RWPE1 (cell line): ENCODE results near the gene NEURL1.
"Not testable (repeated sequence)": the region's sequence is repeated elsewhere in the genome, so short reads cannot be mapped to it uniquely, and the experiment has no call there.

ENCODE experiments used
- CTCF ChIA-PET: fragments of 350-600 bp; sonication (Branson Sonifier 250); formaldehyde crosslinking; extraction: SDS; loops from one replicate; lab custom pipeline; 2021; lab: Yijun Ruan, JAX
- POLR2A ChIA-PET: fragments of 400-600 bp; formaldehyde crosslinking; extraction: SDS; loops from one replicate; lab custom pipeline; 2020; ENCODE audit warnings: antibody characterized with exemption; ENCODE audit not compliant: low non-redundant PET; lab: Yijun Ruan, JAX
- DNase-seq: peaks from one replicate; pipeline ENCODE4 v3.0.0; 2012; ENCODE audit warnings: low spot score
- H3K27ac ChIP-seq: fragments of 450-650 bp; 2 replicates; pipeline ENCODE4 v1.5.1; 2017
- TF ChIP-seq, protein P1 (sequence below): fragments of 450-650 bp; conservative IDR thresholded peaks from 2 replicates; pipeline ENCODE4 v1.5.1; 2017; ENCODE audit warnings: low read depth, mild to moderate bottlenecking

Gene NEURL1

DNA sequence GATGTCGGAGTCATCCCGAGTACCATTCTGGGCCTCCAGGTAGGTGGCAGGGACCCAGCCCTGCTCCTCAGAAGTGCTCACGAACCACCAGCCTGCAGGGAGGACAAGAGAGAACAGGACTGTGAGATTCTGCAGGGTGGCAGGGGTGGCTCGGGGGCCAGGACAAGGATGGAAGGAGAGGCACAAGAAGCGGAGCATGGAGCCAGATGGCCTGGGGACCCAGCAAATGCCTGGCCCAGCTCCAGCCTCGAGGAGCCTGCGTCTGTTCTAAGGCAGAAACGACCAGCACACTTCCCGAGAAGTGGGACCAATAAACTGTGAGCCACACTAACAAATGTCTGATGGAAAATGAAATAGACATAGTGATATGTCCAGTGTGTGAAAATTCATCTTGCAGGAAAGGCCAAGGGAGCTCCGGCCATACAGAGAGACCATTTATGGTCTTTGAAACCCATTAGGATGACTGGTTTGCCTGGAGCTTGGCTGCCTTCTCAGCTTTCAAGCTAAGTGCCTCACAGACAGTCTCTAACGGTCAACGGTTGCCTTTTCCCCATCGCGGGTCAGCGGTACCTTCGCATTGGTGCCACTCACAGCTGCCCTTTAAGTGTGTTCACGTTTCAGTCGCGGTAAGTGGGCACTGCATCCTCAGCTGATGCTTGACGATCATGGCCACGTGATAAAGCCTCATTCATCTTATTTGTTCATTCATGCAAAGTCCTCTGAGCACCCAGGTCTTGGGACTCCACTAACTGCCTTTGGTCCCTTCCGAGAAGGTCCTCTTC, 133.8 kb downstream of the NEURL1 start:
- DNase-seq, result no peak
- TF ChIP-seq, protein P1, sequence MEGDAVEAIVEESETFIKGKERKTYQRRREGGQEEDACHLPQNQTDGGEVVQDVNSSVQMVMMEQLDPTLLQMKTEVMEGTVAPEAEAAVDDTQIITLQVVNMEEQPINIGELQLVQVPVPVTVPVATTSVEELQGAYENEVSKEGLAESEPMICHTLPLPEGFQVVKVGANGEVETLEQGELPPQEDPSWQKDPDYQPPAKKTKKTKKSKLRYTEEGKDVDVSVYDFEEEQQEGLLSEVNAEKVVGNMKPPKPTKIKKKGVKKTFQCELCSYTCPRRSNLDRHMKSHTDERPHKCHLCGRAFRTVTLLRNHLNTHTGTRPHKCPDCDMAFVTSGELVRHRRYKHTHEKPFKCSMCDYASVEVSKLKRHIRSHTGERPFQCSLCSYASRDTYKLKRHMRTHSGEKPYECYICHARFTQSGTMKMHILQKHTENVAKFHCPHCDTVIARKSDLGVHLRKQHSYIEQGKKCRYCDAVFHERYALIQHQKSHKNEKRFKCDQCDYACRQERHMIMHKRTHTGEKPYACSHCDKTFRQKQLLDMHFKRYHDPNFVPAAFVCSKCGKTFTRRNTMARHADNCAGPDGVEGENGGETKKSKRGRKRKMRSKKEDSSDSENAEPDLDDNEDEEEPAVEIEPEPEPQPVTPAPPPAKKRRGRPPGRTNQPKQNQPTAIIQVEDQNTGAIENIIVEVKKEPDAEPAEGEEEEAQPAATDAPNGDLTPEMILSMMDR, result no peak
- H3K27ac ChIP-seq, result peak overlapping the region; percentile 36; the same call in 1 of the 2 replicates
- POLR2A ChIA-PET, result interaction anchor here (0.6 kb wide), 1 partner anchor 11 kb away, joined by 3 read pairs; no protein-coding TSS in a partner anchor
- CTCF ChIA-PET, result interaction anchor here (0.7 kb wide), 1 partner anchor 12 kb away, joined by 5 read pairs; no protein-coding TSS in a partner anchor

DNA sequence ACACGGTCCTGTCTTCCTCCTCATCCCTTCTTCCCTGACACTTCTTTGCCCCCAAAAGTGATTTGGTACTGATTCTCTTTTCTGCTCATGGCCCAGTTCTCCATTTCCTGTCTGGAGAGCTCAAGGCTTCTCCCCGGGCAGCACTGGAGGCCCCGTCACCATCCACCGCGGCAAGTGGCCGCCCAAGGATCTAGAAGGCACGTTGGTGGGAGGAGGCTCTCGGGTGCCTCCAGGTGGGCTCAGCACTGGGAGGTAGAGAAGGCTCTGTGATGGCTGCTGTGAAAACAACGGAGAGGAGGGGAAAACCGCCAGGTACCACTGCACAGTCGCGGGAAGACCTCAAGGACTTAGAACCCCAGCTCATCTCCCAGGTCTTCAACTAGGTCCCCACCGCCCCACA, 134.4 kb downstream of the NEURL1 start:
- DNase-seq, result no peak
- CTCF ChIA-PET, result interaction anchor here (0.7 kb wide), 1 partner anchor 12 kb away, joined by 5 read pairs; no protein-coding TSS in a partner anchor
- H3K27ac ChIP-seq, result peak overlapping the region; percentile 36; the same call in 1 of the 2 replicates
- TF ChIP-seq, protein P1, result no peak
- POLR2A ChIA-PET, result no interaction called here

DNA sequence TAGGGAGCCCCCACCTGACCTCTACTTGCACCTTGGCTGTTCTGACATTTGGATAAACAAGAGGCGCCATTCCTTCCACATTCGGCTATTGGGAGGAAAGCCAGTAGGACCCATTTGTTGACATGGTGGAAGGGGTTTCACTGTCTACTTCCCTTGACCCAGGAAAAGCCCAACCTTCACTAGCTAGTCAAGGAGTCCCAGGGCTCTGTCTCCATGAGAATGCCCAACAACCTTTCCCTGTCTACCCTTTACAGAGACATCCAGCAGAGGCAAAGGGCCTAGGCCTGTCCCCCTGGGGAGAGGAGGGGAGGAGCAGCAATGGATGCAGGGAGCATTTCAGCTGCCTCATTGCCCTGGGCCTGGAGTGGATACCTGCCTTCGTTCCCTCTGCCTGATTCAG, 136.1 kb downstream of the NEURL1 start:
- CTCF ChIA-PET, result no interaction called here
- DNase-seq, result no peak
- TF ChIP-seq, protein P1, result no peak
- peak overlapping the region; percentile 36 for H3K27ac ChIP-seq
- POLR2A ChIA-PET, result no interaction called here

DNA sequence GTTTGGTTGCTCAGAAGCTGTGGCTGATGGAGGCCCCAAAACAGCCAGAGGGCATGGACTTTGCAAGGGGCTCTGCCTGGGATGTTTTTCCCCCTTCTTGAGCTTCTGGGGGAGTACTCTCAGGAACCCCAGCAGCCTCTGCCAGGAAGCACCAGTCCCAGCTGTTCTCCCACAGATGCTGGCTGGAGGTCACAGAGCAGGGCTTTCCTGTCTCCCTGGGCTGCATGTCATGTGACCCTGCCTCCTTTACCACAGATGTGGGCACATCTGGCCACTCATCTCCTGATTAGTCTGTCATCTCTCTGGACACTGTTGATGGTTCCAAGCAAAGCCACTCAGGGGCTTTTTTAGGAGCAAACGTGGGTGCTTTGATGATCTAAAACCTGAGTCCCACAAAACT, 136.7 kb downstream of the NEURL1 start:
- TF ChIP-seq, protein P1, result no peak
- ChIA-PET CTCF (no interaction called here), POLR2A (no interaction called here)
- peak overlapping the region; percentile 36 for H3K27ac ChIP-seq
- no peak for DNase-seq

DNA sequence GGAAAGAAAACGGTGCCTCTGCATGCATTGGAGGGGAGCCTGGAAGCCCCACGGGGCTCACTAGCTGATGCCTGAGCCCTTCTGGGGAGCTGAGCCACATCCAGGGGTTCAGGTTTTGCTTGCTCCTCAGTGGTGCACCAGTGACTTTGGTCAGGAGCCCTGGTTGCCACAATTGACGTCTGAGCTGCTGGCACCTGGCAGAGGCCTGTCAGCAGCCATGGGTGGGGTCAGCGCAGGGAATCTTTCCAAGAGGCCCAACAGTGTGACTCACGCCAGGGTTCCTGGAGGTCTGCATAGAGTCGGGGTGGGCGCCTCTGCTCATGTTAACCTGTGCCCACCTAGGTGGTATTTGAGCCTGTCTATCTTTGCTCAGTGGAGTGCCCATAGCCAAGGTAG, 138.7 kb downstream of the NEURL1 start:
- POLR2A ChIA-PET, result no interaction called here
- no peak for DNase-seq
- TF ChIP-seq, protein P1, result no peak
- CTCF ChIA-PET, result interaction anchor here (0.6 to 1.0 kb wide), 2 partner anchors 10 to 12 kb away, joined by 4 read pairs; no protein-coding TSS in a partner anchor
- H3K27ac ChIP-seq, result peak overlapping the region; percentile 51

DNA sequence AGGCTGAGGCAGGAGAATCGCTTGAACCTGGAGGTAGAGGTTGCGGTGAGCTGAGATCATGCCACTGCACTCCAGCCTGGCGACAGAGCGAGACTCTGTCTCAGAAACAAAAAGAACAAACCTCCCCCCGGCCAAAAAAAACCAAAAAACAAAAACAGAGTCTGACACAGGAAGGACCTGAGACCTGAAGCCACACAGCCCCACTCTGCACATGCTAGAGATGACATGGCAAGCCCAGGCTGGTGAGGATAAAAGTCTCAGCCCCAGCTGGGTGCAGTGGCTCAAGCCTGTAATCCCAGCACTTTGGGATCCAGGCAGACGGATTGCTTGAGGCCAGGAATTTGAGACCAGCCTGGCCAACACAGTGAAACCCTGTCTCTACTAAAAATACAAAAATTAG, 139.4 kb downstream of the NEURL1 start:
- DNase-seq, POLR2A ChIA-PET: not testable (repeated sequence)
- H3K27ac ChIP-seq, result peak overlapping the region; percentile 51
- CTCF ChIA-PET, result interaction anchor here (1.0 kb wide), 1 partner anchor 10 kb away, joined by 4 read pairs; no protein-coding TSS in a partner anchor

DNA sequence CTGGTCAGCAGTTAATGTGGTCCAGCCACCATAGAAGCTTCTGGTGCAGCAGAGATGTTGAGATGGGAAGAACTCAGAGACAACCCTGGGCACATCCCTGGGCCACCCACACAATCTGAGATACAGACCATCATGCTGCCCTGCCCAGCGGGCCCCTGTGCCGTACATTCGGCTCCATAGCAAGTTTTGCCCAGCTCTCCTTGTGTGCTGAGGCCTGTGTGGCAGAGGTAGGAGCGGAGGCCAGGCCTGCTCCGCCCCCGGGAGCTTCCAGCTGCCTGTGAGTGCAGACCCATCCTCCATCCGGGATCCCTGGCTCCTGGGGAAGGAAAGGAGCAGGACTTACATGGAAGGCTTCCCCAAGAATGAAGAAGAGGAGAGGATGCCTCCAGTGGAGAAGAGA, 140.3 kb downstream of the NEURL1 start:
- POLR2A ChIA-PET, result interaction anchor here (0.6 kb wide), 1 partner anchor 37 kb away, joined by 11 read pairs; no protein-coding TSS in a partner anchor
- CTCF ChIA-PET, result interaction anchor here (0.7 kb wide), 1 partner anchor 22 kb away, joined by 3 read pairs; no protein-coding TSS in a partner anchor
- peak overlapping the region; percentile 51 for H3K27ac ChIP-seq
- DNase-seq, result no peak
- TF ChIP-seq, protein P1, result no peak
